Panc1 (cell line): Measurements from ENCODE around the gene MYH3.

Source experiments
- CTCF ChIP-seq: fragments of 450-650 bp; IDR thresholded peaks from 2 replicates; pipeline ENCODE4 v1.5.1; 2017; ENCODE audit warnings: mild to moderate bottlenecking
- POLR2AphosphoS5 ChIP-seq: IDR thresholded peaks from 2 replicates; pipeline ENCODE4 v1.6.1; 2012; ENCODE audit warnings: mild to moderate bottlenecking, low read depth, low read length, moderate library complexity
- REST ChIP-seq, 2 experiments: IDR thresholded peaks; 2 replicates each; pipeline ENCODE4 v1.6.1; 2011 to 2012; ENCODE audit warnings: low read depth in 2 of 2, control low read depth in 1 of 2, low read length in 1 of 2, mild to moderate bottlenecking in 1 of 2, moderate library complexity in 1 of 2; ENCODE audit not compliant: insufficient read depth in 1 of 2
- TCF7L2 ChIP-seq: IDR thresholded peaks from 2 replicates; pipeline ENCODE4 v1.6.1; 2011; ENCODE audit warnings: mild to moderate bottlenecking, low read depth, low read length, inconsistent platforms

- TF ChIP-seq CTCF (no peak), REST (IDR thresholded peaks at IDR 0.05; ENCODE audit: insufficient read depth in 1 of 2, low read depth in 2 of 2, low read length in 1 of 2) (no peak), POLR2AphosphoS5 (no peak), TCF7L2 (no peak)
These were observed 19.0 kb downstream of the MYH3 start for GRCh38 chr17:10638151-10638550.
